ENCODE data around the gene TNFAIP3.

TNFAIP3 gene

DNA sequence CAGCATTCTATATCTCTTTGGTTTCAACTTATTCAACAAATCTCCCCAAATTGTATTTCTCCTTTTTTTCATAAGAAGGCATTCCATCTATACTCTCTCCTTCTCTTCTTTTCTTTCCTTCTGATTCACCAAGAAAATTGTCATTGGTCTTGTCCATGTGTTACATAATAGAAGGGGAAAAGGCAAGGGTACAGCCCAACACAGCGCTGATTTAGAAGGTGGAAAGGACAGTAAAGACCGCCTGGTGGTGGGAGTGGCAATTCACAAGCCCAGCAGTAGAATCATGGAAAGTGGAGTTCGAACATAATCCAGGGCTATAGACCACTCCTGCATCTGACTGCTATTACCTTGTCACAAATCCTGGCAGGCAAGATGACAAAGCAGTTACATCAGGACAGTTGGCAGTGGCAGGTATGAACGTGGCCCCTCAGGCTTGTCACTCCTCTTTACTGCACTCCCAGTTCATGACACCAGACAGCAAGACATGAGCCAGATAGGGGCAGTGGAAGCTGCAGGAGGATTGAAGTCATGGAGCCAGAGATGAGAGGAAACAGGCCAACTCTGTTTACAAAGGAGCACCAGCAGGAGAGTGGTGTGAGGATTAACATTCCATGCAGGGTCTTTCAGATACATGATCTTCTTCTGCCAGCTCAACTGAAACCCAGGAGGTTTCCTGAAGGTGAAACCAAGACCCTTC is 2.1 kb upstream of the TNFAIP3 start:
- no peak for DNase-seq (ENCODE audit: low read depth)

- DNase-seq (ENCODE audit: low read depth) = peak; percentile 58
Measured at GRCh38 chr6:137866200-137866913, 702 bp upstream of the TNFAIP3 start.

GRCh38 chr6:137867685-137868509 is 838 bp downstream of the TNFAIP3 start:
- DNase-seq (ENCODE audit: low read depth) = no peak

DNA sequence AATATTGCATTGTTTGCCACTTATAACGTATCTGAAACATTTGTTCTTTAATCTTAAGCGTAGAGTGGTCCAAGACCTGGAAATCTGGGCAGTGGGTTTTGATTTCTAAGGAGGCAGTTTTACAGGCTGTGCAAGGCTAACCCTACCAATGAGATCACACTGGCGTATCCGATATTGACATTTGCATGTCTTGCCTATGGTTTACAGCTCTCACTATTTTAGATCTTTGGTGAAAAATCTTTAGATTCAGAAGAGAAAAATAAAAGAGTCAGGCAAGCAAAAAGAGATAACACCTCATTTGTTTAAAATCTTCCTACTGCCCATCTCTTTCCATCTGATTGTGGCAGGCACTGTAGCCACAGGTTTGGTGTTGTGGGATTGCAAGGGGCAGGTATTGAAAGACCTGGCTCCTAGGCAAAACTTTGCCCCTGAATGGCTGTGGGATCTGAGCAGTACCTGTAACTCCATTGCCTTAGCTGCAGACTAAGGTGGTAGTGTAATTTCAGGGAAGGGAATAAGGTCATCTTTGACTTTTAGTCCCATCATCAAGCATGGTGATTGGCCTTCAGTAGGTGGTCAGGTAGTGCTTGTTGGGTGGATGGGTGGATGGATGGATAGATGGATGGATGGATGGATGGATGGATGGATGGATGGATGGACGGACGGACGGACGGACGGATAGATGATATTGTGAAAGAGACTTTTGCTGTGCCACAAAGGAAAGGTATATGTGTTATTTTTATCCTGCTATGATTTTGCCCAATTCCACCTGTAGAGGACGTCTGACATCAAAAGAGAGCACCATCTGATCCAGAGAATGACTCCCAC is 1.9 kb downstream of the TNFAIP3 start:
- no peak for DNase-seq (ENCODE audit: low read depth)

DNA sequence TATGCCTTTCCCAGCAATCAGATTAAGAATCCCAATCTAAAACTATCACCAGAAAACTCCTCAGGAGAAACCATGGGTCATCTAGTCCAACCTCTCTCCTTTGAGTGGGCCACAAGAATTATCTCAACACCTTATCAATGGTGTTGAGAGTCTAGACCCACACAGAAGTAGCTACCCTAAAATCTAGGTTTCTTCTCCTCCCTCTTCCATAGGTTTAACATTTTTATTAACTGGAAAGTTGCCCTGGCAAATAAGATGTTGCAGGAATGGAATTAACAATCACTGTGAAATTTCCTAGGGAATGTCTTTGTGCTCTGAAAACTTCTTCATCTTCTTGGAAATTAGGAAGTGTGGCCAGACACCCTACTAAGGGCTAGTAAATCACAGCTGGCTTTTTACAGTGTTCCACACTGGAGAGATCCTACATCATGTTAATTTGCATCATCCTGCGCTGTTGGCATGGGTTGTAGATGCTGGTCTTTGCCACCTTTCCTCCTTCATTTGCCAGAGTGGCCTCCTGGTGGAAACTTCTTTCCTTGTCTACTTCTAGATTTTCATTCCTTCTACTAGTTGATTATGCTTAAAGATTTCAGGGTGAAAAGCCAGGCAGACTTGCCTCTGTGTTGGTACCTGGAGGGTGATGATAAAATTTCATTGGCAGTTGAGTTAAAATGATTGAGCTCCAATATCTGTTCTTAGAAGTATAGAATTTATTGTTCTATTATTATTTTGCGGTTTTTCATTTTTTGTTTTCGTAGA is 2.7 kb downstream of the TNFAIP3 start:
- no peak for DNase-seq (ENCODE audit: low read depth)

DNA sequence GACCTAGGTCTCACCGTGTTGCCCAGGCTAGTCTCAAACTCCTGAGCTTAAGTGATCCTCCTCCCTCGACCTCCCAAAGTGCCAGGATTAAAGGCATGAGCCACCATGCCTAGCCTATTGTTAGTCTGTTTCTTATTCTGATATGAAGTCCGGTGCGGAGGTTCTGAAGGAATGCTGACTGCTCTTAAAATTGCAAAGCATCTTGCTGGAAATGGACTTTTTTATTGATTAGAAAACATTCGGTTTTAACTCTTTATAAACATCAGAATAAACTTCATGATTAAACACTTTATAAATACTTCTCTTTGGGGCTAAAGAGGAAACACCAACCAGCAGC is 3.2 kb downstream of the TNFAIP3 start:
- no peak for DNase-seq (ENCODE audit: low read depth)

- no peak for DNase-seq (ENCODE audit: low read depth)
Measured at GRCh38 chr6:137870744-137871247, 3.7 kb downstream of the TNFAIP3 start.

- DNase-seq (ENCODE audit: low read depth) = no peak
Measured at GRCh38 chr6:137871291-137871690, 4.2 kb downstream of the TNFAIP3 start.

DNA sequence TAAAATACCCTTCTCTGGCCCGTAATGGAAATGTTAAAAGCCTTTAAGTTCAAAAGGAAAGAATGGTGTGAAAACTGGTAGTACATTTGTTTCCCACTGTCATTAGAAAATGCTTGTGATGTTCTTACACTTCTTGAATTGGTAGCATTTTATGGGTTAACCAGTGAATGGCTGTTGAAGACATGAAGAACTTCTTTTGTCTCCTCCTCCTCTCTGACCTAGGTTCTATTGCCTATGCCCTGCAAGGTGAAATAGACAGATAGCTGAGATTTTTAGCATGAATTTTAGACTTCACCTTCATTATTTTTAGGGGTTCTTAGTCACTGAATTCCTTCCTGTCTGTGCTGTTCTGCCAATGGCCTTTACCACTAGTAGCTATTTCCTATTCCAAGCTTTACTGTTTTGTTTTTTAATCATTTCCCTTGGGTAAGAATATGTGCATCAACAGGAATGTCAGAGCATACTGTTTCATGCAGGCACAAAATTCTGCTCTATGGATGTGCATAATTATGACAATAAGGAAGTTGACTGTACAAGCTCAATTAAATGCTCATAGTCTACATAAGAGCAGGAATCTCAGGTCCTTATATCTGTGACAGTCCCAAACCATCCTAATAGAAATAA is 4.9 kb downstream of the TNFAIP3 start:
- DNase-seq (ENCODE audit: low read depth) = no peak

GRCh38 chr6:137872581-137873115 is 5.6 kb downstream of the TNFAIP3 start:
- no peak for DNase-seq (ENCODE audit: low read depth)

- DNase-seq (ENCODE audit: low read depth) = no peak
Measured at GRCh38 chr6:137873273-137873762, 6.3 kb downstream of the TNFAIP3 start.

DNA sequence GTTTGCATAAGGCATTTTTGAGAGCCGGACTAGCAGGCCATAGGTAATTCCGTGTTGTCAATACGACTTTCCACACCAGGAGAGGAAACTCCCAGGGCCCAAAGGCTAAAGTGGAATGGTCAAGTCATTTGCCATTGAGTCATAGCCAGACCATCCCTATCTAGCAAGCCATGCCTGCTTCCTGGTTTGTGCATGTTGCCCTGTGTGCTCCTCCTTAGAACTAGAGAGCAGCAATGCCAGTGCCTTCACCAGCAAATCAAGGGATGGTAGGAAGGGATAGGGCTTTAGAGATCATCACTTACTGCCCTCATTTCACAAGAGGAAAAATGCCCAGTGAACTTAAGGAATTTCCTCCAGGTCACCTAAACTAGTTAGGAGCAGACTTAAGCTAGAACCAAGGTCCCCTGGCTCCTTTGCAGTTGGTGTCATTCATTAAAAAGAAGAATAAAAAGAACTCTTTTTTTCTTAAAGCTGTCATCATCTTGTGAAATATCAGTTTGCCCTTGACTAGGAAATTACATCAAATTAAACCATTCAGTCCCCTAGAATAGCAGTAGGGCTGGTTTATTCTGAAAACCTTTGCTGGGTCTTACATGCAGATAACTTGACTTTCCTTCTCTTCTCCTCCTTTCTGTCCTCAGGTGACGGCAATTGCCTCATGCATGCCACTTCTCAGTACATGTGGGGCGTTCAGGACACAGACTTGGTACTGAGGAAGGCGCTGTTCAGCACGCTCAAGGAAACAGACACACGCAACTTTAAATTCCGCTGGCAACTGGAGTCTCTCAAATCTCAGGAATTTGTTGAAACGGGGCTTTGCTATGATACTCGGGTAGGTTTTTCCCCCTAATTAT is 7.4 kb downstream of the TNFAIP3 start:
- DNase-seq (ENCODE audit: low read depth) = no peak

DNA sequence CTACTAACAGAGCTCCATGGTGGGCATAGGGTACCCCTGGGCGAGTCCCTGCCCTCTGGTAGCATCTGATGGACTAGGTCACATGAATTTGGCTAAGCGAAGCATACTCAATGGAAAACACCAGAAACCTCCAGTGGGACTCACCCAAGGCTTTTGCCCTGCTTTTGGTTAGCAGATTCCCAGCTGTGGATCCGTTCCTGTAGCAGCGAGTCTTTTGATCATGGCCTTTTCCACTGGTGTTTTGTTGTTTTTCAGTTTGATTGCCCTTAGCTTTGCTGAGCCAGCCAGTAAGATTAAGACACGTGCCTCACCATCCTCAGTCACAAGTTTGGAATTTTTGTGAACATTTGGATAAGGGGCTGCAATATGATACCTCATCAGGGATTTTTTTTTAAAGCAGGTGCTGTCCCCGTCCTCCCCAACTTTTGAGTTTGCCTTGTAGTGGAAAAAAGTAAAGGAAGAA is 8.0 kb downstream of the TNFAIP3 start:
- no peak for DNase-seq (ENCODE audit: low read depth)

- no peak for DNase-seq (ENCODE audit: low read depth)
Measured at GRCh38 chr6:137875606-137876005, 8.5 kb downstream of the TNFAIP3 start.

DNA sequence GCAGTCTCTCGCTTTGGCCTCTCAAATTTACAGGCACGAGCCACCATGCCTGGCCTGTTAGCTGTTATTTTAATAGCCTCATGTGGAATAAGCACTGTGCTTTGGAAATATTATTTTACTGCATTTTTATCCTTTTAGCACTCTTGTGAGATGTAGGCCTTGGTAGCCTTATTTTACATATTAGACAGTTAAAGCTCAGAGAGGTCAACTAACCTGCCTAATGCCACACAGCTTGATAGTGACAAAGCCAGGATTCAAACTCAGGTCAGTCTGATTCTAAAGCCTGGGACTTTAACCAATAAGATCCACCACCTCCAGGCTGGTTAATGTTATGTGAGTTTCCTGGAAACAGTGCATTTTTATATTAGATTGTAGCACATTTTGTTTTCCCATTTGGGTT is 9.5 kb downstream of the TNFAIP3 start:
- no peak for DNase-seq (ENCODE audit: low read depth)

GRCh38 chr6:137877113-137877512 is 10.1 kb downstream of the TNFAIP3 start:
- DNase-seq (ENCODE audit: low read depth) = no peak

GRCh38 chr6:137877606-137878005 is 10.5 kb downstream of the TNFAIP3 start:
- DNase-seq (ENCODE audit: low read depth) = no peak

- no peak for DNase-seq (ENCODE audit: low read depth)
Measured at GRCh38 chr6:137878029-137878428, 11.0 kb downstream of the TNFAIP3 start.

Data from stimulated activated CD8-positive, alpha-beta memory T cell treated with anti-CD3 and anti-CD28 coated beads, Interleukin-15, amount 100 ng/mL, for 24 hours (primary cell).